H1 (cell line): ENCODE results near the gene TFB1M. TPM values are rescaled to one million over a fixed set of nuclear protein-coding genes. Genes with fewer than 3 reads are reported as not detected.

ENCODE experiments used
- CBX5 ChIP-seq: fragments of 300-800, 300-1000 bp; sonication (generic); IDR thresholded peaks from 2 replicates; pipeline ENCODE4 v1.7.1; 2016; ENCODE audit warnings: antibody characterized with exemption, low read length, low read depth
- JUN ChIP-seq: IDR thresholded peaks from 2 replicates; pipeline ENCODE4 v1.6.1; 2011; ENCODE audit warnings: low read depth, mild to moderate bottlenecking, improper control_type of control experiment, low read length
- SIN3A ChIP-seq, 2 experiments: IDR thresholded peaks in 1 of 2; conservative IDR thresholded peaks in 1 of 2; 2 replicates each; pipeline ENCODE4 v1.6.1; 2011 to 2012; ENCODE audit warnings: low read length in 2 of 2, improper control_type of control experiment in 1 of 2, low read depth in 1 of 2, mild to moderate bottlenecking in 1 of 2
- polyA plus RNA-seq, 7 experiments: library from polyadenylated mRNA; depleted of rRNA in 3 of 7; stranded (reverse) in 5 of 7; unstranded in 2 of 7; fragments of >200 nt in 5 of 7; fragments of 200-250 nt in 2 of 7; gene quantifications; 1 replicate in 5 of 7; 2 replicates in 1 of 7; 4 replicates in 1 of 7; pipeline versions ENCODE4 v1.2.1 to v1.2.3, GENCODE V29; 2011 to 2013; ENCODE audit warnings: missing spikeins in 2 of 7, mixed read lengths in 2 of 7
- total RNA-seq: library from RNA; stranded (reverse); fragmentation: NEBNext Ultra II Directional; extraction: Animal tissue kit (Norgen Biotek cat#: 25700); gene quantifications from 2 replicates; pipeline ENCODE4 v1.2.1, GENCODE V29; 2021
- TF ChIP-seq, protein P1 (sequence below): fragments of 300-600 bp; sonication (generic); IDR thresholded peaks from 2 replicates; pipeline ENCODE4 v1.7.1; 2012; ENCODE audit warnings: low read length, moderate library complexity, mild to moderate bottlenecking, inconsistent platforms; ENCODE audit not compliant: insufficient replicate concordance

Gene TFB1M
- total and polyA plus RNA-seq, 2 of the 8 experiments (the other 6 are each of a cell fraction or from before 2014, with no cell fraction given) = 28.2 to 49.4 TPM

DNA sequence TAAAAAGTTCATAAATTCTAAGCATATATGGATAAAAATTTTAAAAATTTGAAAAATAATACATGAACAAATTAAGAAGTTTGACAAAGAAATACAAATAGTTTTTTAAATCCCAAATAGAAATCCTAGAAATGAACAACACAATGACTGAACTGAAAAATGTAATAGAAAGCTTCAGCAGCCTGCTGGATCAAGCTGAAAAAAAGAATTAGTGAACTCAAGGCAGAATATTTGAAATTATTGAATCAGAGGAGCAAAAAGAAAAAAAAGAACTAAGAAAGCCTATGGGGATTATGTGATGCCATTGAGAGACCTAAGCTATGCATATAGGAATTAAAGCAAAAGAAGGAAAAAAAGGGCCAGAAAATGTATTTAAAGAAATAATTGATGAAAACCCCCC lies 39.9 kb upstream of the TFB1M start (continued):
- TF ChIP-seq, protein P1, sequence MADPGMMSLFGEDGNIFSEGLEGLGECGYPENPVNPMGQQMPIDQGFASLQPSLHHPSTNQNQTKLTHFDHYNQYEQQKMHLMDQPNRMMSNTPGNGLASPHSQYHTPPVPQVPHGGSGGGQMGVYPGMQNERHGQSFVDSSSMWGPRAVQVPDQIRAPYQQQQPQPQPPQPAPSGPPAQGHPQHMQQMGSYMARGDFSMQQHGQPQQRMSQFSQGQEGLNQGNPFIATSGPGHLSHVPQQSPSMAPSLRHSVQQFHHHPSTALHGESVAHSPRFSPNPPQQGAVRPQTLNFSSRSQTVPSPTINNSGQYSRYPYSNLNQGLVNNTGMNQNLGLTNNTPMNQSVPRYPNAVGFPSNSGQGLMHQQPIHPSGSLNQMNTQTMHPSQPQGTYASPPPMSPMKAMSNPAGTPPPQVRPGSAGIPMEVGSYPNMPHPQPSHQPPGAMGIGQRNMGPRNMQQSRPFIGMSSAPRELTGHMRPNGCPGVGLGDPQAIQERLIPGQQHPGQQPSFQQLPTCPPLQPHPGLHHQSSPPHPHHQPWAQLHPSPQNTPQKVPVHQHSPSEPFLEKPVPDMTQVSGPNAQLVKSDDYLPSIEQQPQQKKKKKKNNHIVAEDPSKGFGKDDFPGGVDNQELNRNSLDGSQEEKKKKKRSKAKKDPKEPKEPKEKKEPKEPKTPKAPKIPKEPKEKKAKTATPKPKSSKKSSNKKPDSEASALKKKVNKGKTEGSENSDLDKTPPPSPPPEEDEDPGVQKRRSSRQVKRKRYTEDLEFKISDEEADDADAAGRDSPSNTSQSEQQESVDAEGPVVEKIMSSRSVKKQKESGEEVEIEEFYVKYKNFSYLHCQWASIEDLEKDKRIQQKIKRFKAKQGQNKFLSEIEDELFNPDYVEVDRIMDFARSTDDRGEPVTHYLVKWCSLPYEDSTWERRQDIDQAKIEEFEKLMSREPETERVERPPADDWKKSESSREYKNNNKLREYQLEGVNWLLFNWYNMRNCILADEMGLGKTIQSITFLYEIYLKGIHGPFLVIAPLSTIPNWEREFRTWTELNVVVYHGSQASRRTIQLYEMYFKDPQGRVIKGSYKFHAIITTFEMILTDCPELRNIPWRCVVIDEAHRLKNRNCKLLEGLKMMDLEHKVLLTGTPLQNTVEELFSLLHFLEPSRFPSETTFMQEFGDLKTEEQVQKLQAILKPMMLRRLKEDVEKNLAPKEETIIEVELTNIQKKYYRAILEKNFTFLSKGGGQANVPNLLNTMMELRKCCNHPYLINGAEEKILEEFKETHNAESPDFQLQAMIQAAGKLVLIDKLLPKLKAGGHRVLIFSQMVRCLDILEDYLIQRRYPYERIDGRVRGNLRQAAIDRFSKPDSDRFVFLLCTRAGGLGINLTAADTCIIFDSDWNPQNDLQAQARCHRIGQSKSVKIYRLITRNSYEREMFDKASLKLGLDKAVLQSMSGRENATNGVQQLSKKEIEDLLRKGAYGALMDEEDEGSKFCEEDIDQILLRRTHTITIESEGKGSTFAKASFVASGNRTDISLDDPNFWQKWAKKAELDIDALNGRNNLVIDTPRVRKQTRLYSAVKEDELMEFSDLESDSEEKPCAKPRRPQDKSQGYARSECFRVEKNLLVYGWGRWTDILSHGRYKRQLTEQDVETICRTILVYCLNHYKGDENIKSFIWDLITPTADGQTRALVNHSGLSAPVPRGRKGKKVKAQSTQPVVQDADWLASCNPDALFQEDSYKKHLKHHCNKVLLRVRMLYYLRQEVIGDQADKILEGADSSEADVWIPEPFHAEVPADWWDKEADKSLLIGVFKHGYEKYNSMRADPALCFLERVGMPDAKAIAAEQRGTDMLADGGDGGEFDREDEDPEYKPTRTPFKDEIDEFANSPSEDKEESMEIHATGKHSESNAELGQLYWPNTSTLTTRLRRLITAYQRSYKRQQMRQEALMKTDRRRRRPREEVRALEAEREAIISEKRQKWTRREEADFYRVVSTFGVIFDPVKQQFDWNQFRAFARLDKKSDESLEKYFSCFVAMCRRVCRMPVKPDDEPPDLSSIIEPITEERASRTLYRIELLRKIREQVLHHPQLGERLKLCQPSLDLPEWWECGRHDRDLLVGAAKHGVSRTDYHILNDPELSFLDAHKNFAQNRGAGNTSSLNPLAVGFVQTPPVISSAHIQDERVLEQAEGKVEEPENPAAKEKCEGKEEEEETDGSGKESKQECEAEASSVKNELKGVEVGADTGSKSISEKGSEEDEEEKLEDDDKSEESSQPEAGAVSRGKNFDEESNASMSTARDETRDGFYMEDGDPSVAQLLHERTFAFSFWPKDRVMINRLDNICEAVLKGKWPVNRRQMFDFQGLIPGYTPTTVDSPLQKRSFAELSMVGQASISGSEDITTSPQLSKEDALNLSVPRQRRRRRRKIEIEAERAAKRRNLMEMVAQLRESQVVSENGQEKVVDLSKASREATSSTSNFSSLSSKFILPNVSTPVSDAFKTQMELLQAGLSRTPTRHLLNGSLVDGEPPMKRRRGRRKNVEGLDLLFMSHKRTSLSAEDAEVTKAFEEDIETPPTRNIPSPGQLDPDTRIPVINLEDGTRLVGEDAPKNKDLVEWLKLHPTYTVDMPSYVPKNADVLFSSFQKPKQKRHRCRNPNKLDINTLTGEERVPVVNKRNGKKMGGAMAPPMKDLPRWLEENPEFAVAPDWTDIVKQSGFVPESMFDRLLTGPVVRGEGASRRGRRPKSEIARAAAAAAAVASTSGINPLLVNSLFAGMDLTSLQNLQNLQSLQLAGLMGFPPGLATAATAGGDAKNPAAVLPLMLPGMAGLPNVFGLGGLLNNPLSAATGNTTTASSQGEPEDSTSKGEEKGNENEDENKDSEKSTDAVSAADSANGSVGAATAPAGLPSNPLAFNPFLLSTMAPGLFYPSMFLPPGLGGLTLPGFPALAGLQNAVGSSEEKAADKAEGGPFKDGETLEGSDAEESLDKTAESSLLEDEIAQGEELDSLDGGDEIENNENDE = no peak
- TF ChIP-seq JUN = no peak
- no peak for TF ChIP-seq SIN3A (conservative IDR thresholded peaks at IDR 0.05 in 1 of 2, IDR thresholded peaks at IDR 0.05 in 1 of 2; ENCODE audit: low read depth in 1 of 2, low read length in 2 of 2)
- TF ChIP-seq CBX5 = no peak
